Upper lobe of left lung (tissue), 4 donors: ENCODE measurements around the gene SPG7.

Experiments
- CTCF ChIP-seq, 6 experiments: fragments of 450-650 bp in 4 of 6; fragments of 200-600 bp in 2 of 6; sonication (generic) in 2 of 6; IDR thresholded peaks; one replicate each; pipeline ENCODE4 v1.5.1; 2016 to 2019; ENCODE audit warnings: antibody characterized with exemption in 6 of 6
- POLR2A ChIP-seq, 4 donors: fragments of 450-650 bp; IDR thresholded peaks; one replicate each; pipeline ENCODE4 v1.5.1; 2016 to 2017; ENCODE audit warnings: antibody characterized with exemption in 4 of 4, mild to moderate bottlenecking in 2 of 4
- POLR2AphosphoS5 ChIP-seq, 2 donors: sonication (generic); formaldehyde crosslinking; IDR thresholded peaks; one replicate each; pipeline ENCODE4 v1.5.1; 2017; ENCODE audit warnings: antibody characterized with exemption in 2 of 2

- TF ChIP-seq CTCF (IDR thresholded peaks at IDR 0.05): no peak
- no peak for TF ChIP-seq POLR2AphosphoS5 (IDR thresholded peaks at IDR 0.05)
- TF ChIP-seq POLR2A (IDR thresholded peaks at IDR 0.05): no peak
These were observed 73.0 kb downstream of the SPG7 start for GRCh38 chr16:89581045-89581695.
